Lung (tissue), 12 donors: ENCODE results near the gene TPST2. TPM values are rescaled to one million over a fixed set of nuclear protein-coding genes. Genes with fewer than 3 reads are reported as not detected.

Experiments
- ATAC-seq: fragments of 200-7000 bp; cut with Tn5 transposase; one replicate; pipeline ENCODE4 v1.9.1; 2020; ENCODE audit warnings: moderate number of reproducible peaks; ENCODE audit not compliant: insufficient read depth, low FRiP score
- DNase-seq, 3 donors: peaks; one replicate each; pipeline ENCODE4 v3.0.0-alpha.2; 2013 to 2017
- H3K27ac ChIP-seq, 2 donors: one replicate each; pipeline ENCODE4 v1.5.1; 2013; ENCODE audit warnings: mild to moderate bottlenecking in 2 of 2, moderate library complexity in 2 of 2, control low read depth in 1 of 2, inconsistent platforms in 1 of 2, low read depth in 1 of 2, low read length in 1 of 2
- H3K27me3 ChIP-seq, 3 donors: one replicate each; pipeline ENCODE4 v1.5.1; 2013; ENCODE audit warnings: low read length in 2 of 3; ENCODE audit not compliant: control insufficient read depth in 3 of 3, insufficient read depth in 3 of 3
- H3K36me3 ChIP-seq, 4 donors: one replicate each; pipeline ENCODE4 v1.5.1; 2013; ENCODE audit warnings: low read length in 4 of 4, mild to moderate bottlenecking in 1 of 4, moderate library complexity in 1 of 4; ENCODE audit not compliant: control insufficient read depth in 4 of 4, insufficient read depth in 4 of 4
- H3K4me1 ChIP-seq, 5 donors: one replicate each; pipeline ENCODE4 v1.5.1; 2013; ENCODE audit warnings: low read length in 5 of 5, mild to moderate bottlenecking in 2 of 5, moderate library complexity in 1 of 5; ENCODE audit not compliant: control insufficient read depth in 5 of 5, insufficient read depth in 5 of 5
- H3K4me3 ChIP-seq: one replicate; pipeline ENCODE4 v1.5.1; 2013; ENCODE audit warnings: mild to moderate bottlenecking, control low read depth, moderate library complexity
- H3K9ac ChIP-seq, 2 donors: one replicate each; pipeline ENCODE4 v1.5.1; 2013; ENCODE audit warnings: low read length in 2 of 2, control low read depth in 1 of 2; ENCODE audit not compliant: insufficient read depth in 1 of 2
- H3K9me3 ChIP-seq, 4 donors: one replicate each; pipeline ENCODE4 v1.5.1; 2013; ENCODE audit warnings: low read length in 3 of 4, mild to moderate bottlenecking in 1 of 4, moderate library complexity in 1 of 4; ENCODE audit not compliant: control insufficient read depth in 4 of 4, insufficient read depth in 3 of 4
- CTCF ChIP-seq: IDR thresholded peaks from 2 replicates; pipeline ENCODE4 v1.5.1; 2012; ENCODE audit warnings: mild to moderate bottlenecking; ENCODE audit errors: control extremely low read depth, extremely low read depth
- WGBS, 2 donors: extraction: QIAGEN DNeasy Blood & Tissue Kit; methylation state at CpG; one replicate each; pipeline ENCODE4 v1.1.7; 2013; 5-methylcytosine and 5-hydroxymethylcytosine counted together
- polyA plus RNA-seq, 2 donors: library from polyadenylated mRNA; stranded (reverse); fragments of 200-250 nt; gene quantifications; one replicate each; pipeline ENCODE4 v1.2.1, GENCODE V29; 2013
- total RNA-seq, 2 donors: library from RNA; depleted of rRNA in 1 of 2; stranded (reverse); fragments of >200 nt in 1 of 2; gene quantifications; one replicate each; pipeline ENCODE4 v1.2.1, GENCODE V29; 2014 to 2021
- donor health status: control.
- donor health status: control.
- donor health status: Bipolar disorder and iron deficiency.
- donor health status: healthy.
- donor health status: DM: yes; HTN: yes; CAD: no.

The TPST2 gene
- total and polyA plus RNA-seq, 4 donors = 32.6 to 72.3 (median 59.9) TPM

- TF ChIP-seq CTCF = no peak
- no peaks in the 10 kb centered on the region for H3K9me3 ChIP-seq
- no peak overlapping the region for H3K4me3 ChIP-seq
- peak overlapping the region in 1 of 2 donors; percentile 5 for H3K27ac ChIP-seq
- no peak overlapping the region for H3K9ac ChIP-seq
- H3K4me1 ChIP-seq = peaks cover 0 to 16% (median 0%) of the 10 kb centered on the region in 5 donors
- DNase-seq = peak; percentile 48 to 58 (median 57)
- ATAC-seq = no peak
- 40 to 46% methylated on average over 11 of the region's 11 CpGs for WGBS, 2 donors
- no peaks in the 10 kb centered on the region for H3K27me3 ChIP-seq
- peaks cover 0 to 5% (median 0%) of the 10 kb centered on the region in 4 donors for H3K36me3 ChIP-seq
Observed at GRCh38 chr22:26585104-26585790, 4.7 kb downstream of the TPST2 start.

- H3K36me3 ChIP-seq = peaks cover 0 to 8% (median 0%) of the 10 kb centered on the region in 4 donors
- H3K4me1 ChIP-seq = peaks cover 0 to 26% (median 0%) of the 10 kb centered on the region in 5 donors
- no peak for TF ChIP-seq CTCF
- H3K27me3 ChIP-seq = no peaks in the 10 kb centered on the region
- DNase-seq = no peak
- no peaks in the 10 kb centered on the region for H3K9me3 ChIP-seq
- no peak overlapping the region for H3K4me3 ChIP-seq
- no peak overlapping the region for H3K9ac ChIP-seq
- WGBS, 2 donors = 70 to 82% methylated on average over 4 of the region's 4 CpGs
- no peak for ATAC-seq
- H3K27ac ChIP-seq = no peak overlapping the region
Observed at GRCh38 chr22:26584010-26584409, 5.9 kb downstream of the TPST2 start.

GRCh38 chr22:26581633-26582168, 8.2 kb downstream of the TPST2 start:
- ATAC-seq (no peak), DNase-seq (no peak)
- Histone ChIP-seq H3K9ac (no peak overlapping the region), H3K36me3 (peaks cover 0 to 8% (median 0%) of the 10 kb centered on the region in 4 donors), H3K4me3 (no peak overlapping the region), H3K9me3 (no peaks in the 10 kb centered on the region), H3K4me1 (peaks cover 0 to 24% (median 0%) of the 10 kb centered on the region in 5 donors), H3K27me3 (no peaks in the 10 kb centered on the region), H3K27ac (no peak overlapping the region)
- TF ChIP-seq CTCF = no peak
- 95 to 97% methylated on average over 8 of the region's 8 CpGs for WGBS, 2 donors
